Stomach (tissue), 4 donors: ENCODE results near the gene MEI4.
A peak's percentile ranks its signal among the peaks of the same experiment; 100 is the strongest.

Experiments used
- EP300 ChIP-seq: sonication (generic); formaldehyde crosslinking; IDR thresholded peaks from one replicate; pipeline ENCODE4 v1.6.1; 2017; ENCODE audit warnings: antibody characterized with exemption
- POLR2A ChIP-seq, 4 donors: fragments of 450-650 bp; IDR thresholded peaks; one replicate each; pipeline ENCODE4 v1.6.1; 2016; ENCODE audit warnings: antibody characterized with exemption in 4 of 4, control low read depth in 2 of 4, mild to moderate bottlenecking in 1 of 4, moderate library complexity in 1 of 4
- TF ChIP-seq, protein P1 (sequence below), 7 experiments: fragments of 450-650 bp in 4 of 7; fragments of 200-600 bp in 3 of 7; sonication (generic) in 3 of 7; IDR thresholded peaks; one replicate each; pipeline ENCODE4 v1.5.1; 2016 to 2019; ENCODE audit warnings: antibody characterized with exemption in 7 of 7, control low read depth in 2 of 7, mild to moderate bottlenecking in 1 of 7

- TF ChIP-seq, protein P1, sequence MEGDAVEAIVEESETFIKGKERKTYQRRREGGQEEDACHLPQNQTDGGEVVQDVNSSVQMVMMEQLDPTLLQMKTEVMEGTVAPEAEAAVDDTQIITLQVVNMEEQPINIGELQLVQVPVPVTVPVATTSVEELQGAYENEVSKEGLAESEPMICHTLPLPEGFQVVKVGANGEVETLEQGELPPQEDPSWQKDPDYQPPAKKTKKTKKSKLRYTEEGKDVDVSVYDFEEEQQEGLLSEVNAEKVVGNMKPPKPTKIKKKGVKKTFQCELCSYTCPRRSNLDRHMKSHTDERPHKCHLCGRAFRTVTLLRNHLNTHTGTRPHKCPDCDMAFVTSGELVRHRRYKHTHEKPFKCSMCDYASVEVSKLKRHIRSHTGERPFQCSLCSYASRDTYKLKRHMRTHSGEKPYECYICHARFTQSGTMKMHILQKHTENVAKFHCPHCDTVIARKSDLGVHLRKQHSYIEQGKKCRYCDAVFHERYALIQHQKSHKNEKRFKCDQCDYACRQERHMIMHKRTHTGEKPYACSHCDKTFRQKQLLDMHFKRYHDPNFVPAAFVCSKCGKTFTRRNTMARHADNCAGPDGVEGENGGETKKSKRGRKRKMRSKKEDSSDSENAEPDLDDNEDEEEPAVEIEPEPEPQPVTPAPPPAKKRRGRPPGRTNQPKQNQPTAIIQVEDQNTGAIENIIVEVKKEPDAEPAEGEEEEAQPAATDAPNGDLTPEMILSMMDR (IDR thresholded peaks at IDR 0.05) = peak in 4 of 7 experiments; percentile 17 to 61 (median 45)
- TF ChIP-seq POLR2A (IDR thresholded peaks at IDR 0.05) (no peak), EP300 (no peak)
Measured at GRCh38 chr6:77740380-77740779, 87.5 kb downstream of the MEI4 start.
